ENCODE results near the gene CD44. TPM values are rescaled to one million over a fixed set of nuclear protein-coding genes. Genes with fewer than 3 reads are reported as not detected.

The CD44 gene
- total RNA-seq, 1 donor from 2014 or later: 46.0 TPM

DNA sequence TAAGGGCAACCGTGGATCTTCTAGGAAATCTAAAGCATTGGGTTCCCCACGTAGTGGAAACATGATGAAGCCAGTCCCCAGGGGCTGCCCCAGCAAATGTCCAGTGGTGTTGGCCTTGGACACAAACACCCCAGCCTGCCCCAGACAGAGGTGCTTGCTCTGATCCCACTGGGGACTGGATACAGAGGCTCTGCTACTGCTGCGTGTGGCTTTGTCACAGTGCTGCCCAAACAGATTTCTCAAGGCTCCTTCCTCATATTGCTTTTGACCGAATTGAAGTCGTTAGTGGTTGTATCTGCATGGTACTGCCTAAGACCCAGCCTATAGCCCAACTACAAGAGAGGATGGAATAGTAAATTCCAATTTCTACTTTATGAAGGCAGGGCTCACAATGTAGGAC lies 40.1 kb upstream of the CD44 start:
- no peaks in the 10 kb centered on the region for H3K9me3 Mint-ChIP-seq
- H3K27me3 Mint-ChIP-seq: peaks cover 3% of the 10 kb centered on the region
- no peaks in the 10 kb centered on the region for H3K4me1 Mint-ChIP-seq (ENCODE audit: unreplicated experiment)
- H3K4me3 Mint-ChIP-seq: no peak overlapping the region
- TF ChIP-seq CTCF (conservative IDR thresholded peaks at IDR 0.05): no peak
- no peak for DNase-seq (ENCODE audit: extremely low spot score, unreplicated experiment)
- H3K36me3 Mint-ChIP-seq: no peaks in the 10 kb centered on the region
- H3K27ac Mint-ChIP-seq: no peak overlapping the region

GRCh38 chr11:35099278-35100012 lies 39.5 kb upstream of the CD44 start:
- no peaks in the 10 kb centered on the region for H3K9me3 Mint-ChIP-seq
- no peaks in the 10 kb centered on the region for H3K36me3 Mint-ChIP-seq
- no peak for DNase-seq (ENCODE audit: extremely low spot score, unreplicated experiment)
- no peaks in the 10 kb centered on the region for H3K27me3 Mint-ChIP-seq
- H3K4me1 Mint-ChIP-seq (ENCODE audit: unreplicated experiment): no peaks in the 10 kb centered on the region
- no peak overlapping the region for H3K27ac Mint-ChIP-seq
- no peak overlapping the region for H3K4me3 Mint-ChIP-seq
- no peak for TF ChIP-seq CTCF (conservative IDR thresholded peaks at IDR 0.05)

DNA sequence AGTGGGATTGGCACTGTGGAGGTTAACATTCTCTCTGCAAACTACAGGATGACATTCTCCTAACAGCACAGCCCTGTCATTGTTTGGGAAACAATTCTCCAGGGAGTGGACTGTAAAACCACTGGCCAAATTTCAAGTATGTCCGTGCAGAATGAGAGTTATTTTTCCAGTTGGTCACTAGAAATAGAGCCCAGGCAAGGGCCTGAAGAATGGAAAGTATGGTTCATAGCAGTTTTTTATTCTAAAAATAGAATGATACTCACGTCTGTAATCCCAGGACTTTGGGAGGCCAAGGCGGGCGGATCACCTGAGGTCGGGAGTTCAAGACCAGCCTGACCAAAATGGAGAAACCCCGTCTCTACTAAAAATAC lies 39.0 kb upstream of the CD44 start:
- Mint-ChIP-seq H3K9me3 (no peaks in the 10 kb centered on the region), H3K27me3 (no peaks in the 10 kb centered on the region), H3K27ac (no peak overlapping the region), H3K36me3 (no peaks in the 10 kb centered on the region), H3K4me1 (ENCODE audit: unreplicated experiment) (no peaks in the 10 kb centered on the region), H3K4me3 (no peak overlapping the region)
- TF ChIP-seq CTCF (conservative IDR thresholded peaks at IDR 0.05): no peak
- no peak for DNase-seq (ENCODE audit: extremely low spot score, unreplicated experiment)

DNA sequence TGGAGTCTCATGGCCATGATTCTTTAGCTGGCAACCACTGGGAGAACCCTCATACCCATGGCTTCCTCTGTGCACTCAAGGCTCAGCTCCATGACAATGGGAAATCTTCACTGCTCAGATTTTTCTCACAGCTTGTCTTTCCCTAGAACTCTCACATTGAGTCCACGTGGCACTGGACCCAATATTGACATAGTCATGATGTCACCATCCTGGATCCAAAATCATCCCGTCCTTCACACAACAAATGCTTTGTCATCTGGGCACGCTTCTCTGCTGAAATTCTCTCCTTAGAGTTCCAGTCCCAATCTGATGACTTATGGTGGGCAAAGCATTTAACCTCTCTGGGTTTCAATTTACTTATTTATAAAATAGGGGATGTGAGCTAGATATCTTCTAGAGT lies 37.7 kb upstream of the CD44 start:
- H3K4me3 Mint-ChIP-seq: no peak overlapping the region
- peaks cover 6% of the 10 kb centered on the region for H3K27me3 Mint-ChIP-seq
- H3K9me3 Mint-ChIP-seq: no peaks in the 10 kb centered on the region
- H3K27ac Mint-ChIP-seq: no peak overlapping the region
- TF ChIP-seq CTCF (conservative IDR thresholded peaks at IDR 0.05): no peak
- no peak for DNase-seq (ENCODE audit: extremely low spot score, unreplicated experiment)
- no peaks in the 10 kb centered on the region for H3K36me3 Mint-ChIP-seq
- no peaks in the 10 kb centered on the region for H3K4me1 Mint-ChIP-seq (ENCODE audit: unreplicated experiment)

DNA sequence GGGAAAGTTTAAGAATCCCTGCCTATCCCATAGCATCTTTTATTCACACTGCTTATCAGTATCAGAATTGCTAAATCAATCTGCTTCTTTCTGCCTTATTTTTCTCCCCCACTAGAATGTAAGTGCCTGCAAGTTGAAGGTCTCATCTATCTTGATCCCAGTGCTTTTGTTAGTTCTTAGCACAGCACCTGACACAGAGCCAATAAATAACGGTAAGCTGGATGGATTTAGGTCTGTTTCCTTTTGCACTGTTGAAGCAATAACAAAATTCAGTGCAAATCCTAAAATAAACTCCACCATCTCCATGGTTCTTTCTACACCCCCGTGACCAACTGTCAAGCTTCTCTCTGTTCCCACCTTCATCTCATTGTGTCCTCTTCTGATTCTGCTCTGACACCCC lies 36.7 kb upstream of the CD44 start:
- H3K36me3 Mint-ChIP-seq: no peaks in the 10 kb centered on the region
- no peak overlapping the region for H3K27ac Mint-ChIP-seq
- peaks cover 9% of the 10 kb centered on the region for H3K27me3 Mint-ChIP-seq
- H3K4me1 Mint-ChIP-seq (ENCODE audit: unreplicated experiment): no peaks in the 10 kb centered on the region
- DNase-seq (ENCODE audit: extremely low spot score, unreplicated experiment): no peak
- TF ChIP-seq CTCF (conservative IDR thresholded peaks at IDR 0.05): no peak
- no peaks in the 10 kb centered on the region for H3K9me3 Mint-ChIP-seq
- no peak overlapping the region for H3K4me3 Mint-ChIP-seq
